Activated naive CD8-positive, alpha-beta T cell (primary cell): ENCODE measurements around the gene DACT2.

ENCODE experiments used
- H3K27ac Mint-ChIP-seq: one replicate; pipeline ENCODE4 v1.8.0; 2021; ENCODE audit warnings: mixed read lengths
- H3K27me3 Mint-ChIP-seq: one replicate; pipeline ENCODE4 v1.8.0; 2021; ENCODE audit warnings: mixed read lengths
- H3K36me3 Mint-ChIP-seq: one replicate; pipeline ENCODE4 v1.8.0; 2021; ENCODE audit warnings: mixed read lengths
- H3K4me1 Mint-ChIP-seq: one replicate; pipeline ENCODE4 v1.8.0; 2021; ENCODE audit warnings: low read depth, mixed read lengths
- H3K4me3 Mint-ChIP-seq: one replicate; pipeline ENCODE4 v1.8.0; 2021; ENCODE audit warnings: mild to moderate bottlenecking, mixed read lengths
- H3K9me3 Mint-ChIP-seq: one replicate; pipeline ENCODE4 v1.8.0; 2021; ENCODE audit warnings: low read depth, mixed read lengths

DACT2 gene

DNA sequence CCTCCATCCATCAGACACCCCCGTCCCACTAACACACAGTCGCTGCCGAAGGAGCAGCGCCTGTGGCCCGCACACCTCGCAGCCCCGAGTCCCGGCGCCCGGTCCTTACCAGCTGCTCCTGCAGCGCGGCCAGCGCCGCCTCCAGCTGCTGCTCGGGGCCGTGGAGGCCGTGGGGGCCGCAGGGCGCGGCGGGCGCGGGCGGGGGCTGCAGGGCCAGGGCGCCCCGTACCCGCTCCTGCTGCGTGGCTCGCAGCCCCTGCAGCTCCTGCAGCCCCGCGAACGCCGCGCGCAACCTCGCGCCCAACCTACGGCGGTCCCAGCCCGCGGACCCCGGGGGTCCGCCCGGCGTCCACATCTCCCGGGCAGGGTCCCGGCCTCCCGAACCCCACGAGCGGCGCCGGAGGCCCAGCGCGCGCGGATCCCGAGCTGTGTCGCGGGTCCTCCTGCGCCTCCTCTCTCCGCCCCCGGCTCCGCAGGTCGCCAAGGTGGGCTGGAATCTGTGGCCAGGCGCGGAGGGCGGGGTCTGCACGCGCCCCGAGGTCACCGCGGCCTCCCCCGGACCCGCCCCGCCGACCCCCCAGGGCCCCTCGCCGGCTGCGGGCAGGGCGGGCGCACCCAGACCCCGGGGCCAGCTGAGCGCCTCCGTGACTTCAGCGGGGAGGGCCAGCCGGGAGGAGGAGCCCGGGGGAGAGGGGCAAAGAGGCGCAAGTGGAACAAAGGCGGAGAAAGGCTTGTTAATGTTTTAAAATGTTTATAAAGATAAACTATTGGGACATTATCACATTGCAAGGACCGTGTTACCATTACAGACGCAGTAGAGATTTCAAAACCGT is at the start of gene DACT2:
Gene DACT2 (minus strand): TSS at position 499 of the 833 bp plus-strand sequence. CDS start 144 bp downstream, at position 355.
- Mint-ChIP-seq H3K4me3 (no peak within 1 kb of the TSS), H3K27me3 (peaks cover 26% of the 10 kb centered on the region), H3K36me3 (no peaks in the 10 kb centered on the region), H3K9me3 (peaks cover 4% of the 10 kb centered on the region), H3K4me1 (no peaks in the 10 kb centered on the region), H3K27ac (no peak within 1 kb of the TSS)

DNA sequence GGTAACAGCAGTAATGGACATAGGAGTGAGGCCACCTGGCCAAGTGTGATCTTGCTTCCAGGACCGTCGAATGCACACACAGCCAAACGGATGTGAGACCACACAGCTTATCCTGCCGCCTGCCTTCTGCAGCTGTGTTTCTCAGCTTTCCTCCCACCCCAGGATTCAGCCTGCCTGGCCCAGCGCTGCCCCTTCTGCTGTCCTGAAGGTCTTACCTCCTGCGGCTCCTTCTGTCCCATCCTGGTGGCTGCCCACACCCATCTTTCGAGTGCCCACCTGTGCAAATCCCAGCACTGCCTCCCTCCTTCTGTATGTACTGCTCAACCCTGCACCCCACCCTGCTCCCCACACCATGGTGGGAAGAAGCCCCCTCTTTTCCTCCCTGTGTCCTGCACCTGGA is 49.4 kb upstream of the DACT2 start:
- Mint-ChIP-seq H3K4me1 (peaks cover 4% of the 10 kb centered on the region), H3K36me3 (no peaks in the 10 kb centered on the region), H3K27ac (no peak overlapping the region), H3K4me3 (no peak overlapping the region), H3K27me3 (peaks cover 5% of the 10 kb centered on the region), H3K9me3 (no peaks in the 10 kb centered on the region)

DNA sequence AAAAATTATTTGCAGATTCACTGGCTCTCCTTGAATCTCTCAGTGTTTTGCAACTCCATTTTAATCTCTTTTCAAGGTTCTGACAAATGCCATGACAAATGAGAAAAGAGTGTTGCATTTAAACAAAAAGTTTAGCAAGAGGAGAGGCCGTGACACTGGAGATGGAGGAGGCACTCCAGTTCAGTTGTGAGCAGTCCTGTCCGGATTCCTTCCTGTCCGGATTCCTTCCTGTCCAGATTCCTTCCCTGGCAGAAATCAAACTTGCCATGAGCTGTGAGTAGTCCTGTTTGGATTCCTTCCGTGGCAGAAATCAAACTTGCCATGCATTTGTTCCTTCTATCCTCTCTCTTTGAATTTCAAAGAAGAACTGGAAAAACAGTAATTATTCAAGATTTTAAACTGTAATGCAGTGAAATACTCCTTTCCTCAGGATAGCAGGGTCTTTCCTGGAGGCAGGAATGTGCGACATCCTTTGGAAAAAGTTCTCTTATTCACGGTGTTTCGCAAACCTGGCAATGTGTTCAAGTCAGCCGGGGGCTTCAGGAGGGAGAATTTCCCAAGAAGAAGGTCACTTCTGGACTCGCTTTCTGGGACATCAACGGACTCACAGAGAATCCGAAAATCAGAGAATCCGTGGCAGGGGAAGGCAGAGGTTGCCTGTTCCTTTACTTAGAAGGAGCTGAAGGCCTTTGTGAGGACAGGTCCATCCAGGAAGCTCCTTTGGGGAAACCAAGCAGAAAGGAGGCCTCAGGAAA is 48.7 kb upstream of the DACT2 start:
- H3K4me1 Mint-ChIP-seq, result peaks cover 4% of the 10 kb centered on the region
- no peaks in the 10 kb centered on the region for H3K9me3 Mint-ChIP-seq
- no peaks in the 10 kb centered on the region for H3K36me3 Mint-ChIP-seq
- peaks cover 6% of the 10 kb centered on the region for H3K27me3 Mint-ChIP-seq
- no peak overlapping the region for H3K4me3 Mint-ChIP-seq
- H3K27ac Mint-ChIP-seq, result no peak overlapping the region

DNA sequence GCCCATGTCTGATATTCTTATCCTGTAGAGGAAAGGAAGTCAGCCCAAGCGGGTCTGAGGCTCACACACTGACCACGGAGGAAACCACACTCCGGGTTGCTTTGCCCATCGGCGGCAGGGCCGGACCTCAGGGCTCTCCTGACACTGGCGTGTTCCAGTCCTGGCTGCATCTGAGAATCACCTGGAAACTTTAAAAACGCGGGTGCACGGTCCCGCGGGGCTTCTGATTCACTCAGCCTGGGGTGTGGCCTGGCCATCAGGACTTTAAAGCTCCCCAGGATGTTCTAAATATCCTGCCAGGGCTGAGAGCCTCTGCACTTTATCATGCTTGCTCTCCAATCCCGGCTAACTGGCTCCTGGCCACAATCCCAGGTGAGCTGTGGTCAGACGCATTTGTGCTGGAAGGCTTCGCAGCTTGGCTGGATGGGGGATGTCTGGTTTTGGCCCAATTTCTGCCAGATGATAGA is 47.7 kb upstream of the DACT2 start:
- Mint-ChIP-seq H3K4me3 (no peak overlapping the region), H3K9me3 (no peaks in the 10 kb centered on the region), H3K4me1 (peaks cover 4% of the 10 kb centered on the region), H3K27me3 (peaks cover 9% of the 10 kb centered on the region), H3K36me3 (no peaks in the 10 kb centered on the region), H3K27ac (no peak overlapping the region)

DNA sequence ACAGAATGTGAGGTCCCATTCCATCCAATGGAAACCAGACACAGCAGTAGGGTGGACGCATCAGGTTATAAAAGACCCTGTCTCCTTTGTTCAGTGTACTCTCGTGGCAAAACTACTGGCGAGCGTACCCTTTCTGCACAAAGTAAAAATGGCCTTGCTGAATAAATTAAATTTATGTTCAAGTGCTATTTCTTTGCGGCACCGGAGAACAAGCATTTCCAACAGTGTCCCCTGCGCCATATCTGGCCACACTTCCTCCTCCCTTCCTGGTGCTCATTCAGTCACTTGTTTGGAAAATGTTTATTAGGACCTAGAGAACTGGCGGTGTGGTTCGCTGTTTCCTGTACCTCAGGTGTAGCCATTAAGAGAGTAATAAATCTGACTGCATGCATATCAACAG is 46.9 kb upstream of the DACT2 start:
- Mint-ChIP-seq H3K27ac (no peak overlapping the region), H3K36me3 (no peaks in the 10 kb centered on the region), H3K9me3 (no peaks in the 10 kb centered on the region), H3K4me1 (peaks cover 4% of the 10 kb centered on the region), H3K4me3 (no peak overlapping the region), H3K27me3 (peaks cover 9% of the 10 kb centered on the region)

GRCh38 chr6:168365422-168366165 is 46.0 kb upstream of the DACT2 start:
- Mint-ChIP-seq H3K27ac (no peak overlapping the region), H3K9me3 (no peaks in the 10 kb centered on the region), H3K4me1 (peaks cover 4% of the 10 kb centered on the region), H3K4me3 (no peak overlapping the region), H3K36me3 (no peaks in the 10 kb centered on the region), H3K27me3 (peaks cover 9% of the 10 kb centered on the region)

- H3K4me3 Mint-ChIP-seq, result no peak overlapping the region
- no peaks in the 10 kb centered on the region for H3K9me3 Mint-ChIP-seq
- H3K36me3 Mint-ChIP-seq, result no peaks in the 10 kb centered on the region
- H3K4me1 Mint-ChIP-seq, result peaks cover 3% of the 10 kb centered on the region
- no peak overlapping the region for H3K27ac Mint-ChIP-seq
- H3K27me3 Mint-ChIP-seq, result peaks cover 9% of the 10 kb centered on the region
Measured at GRCh38 chr6:168364793-168365421, 45.3 kb upstream of the DACT2 start.

DNA sequence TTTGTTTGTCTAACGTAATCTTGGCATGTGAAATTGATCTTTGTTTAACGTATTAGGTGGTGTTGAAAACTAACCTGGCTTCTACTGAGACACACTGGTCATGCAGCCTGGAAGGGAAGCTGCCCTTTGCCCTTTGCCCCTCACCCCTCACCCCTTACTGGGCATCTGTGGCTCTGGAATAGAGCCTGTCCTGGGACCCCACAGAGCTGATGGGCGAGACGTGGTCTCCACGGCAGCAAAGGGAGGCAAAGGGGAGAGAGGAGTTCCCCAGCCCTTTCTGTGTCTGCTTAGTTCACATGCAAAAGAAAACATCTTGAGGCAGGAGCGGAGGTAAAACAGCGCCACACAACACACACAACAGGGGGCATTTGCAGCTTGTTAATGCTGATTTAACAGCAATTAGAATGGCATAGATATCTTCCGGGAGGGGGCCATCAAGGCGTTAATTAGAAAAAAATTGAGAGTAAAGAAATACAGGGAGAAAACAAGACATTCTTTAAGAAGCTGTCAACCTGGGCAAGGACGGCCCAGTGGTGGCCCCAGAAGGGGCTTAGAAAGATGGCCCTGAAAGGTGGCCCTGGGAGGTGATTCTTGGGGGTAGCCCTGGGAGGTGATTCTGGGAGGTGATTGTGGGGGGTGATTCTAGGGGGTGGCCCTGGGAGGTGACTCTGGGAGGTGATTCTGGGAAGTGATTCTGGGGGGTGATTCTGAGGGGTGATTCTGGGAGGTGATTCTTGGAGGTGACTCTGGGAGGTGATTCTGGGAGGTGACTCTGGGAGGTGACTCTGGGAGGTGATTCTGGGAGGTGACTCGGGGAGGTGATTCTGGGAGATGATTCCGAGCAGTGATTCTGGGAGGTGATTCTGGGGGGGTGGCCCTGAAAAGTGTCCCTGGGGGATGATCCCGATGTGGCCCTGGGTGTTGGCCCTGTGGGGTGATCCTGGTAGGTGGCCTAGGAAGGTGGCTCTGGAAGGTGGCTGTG is 44.5 kb upstream of the DACT2 start:
- Mint-ChIP-seq H3K9me3 (no peaks in the 10 kb centered on the region), H3K4me1 (no peaks in the 10 kb centered on the region), H3K27me3 (peaks cover 11% of the 10 kb centered on the region), H3K36me3 (no peaks in the 10 kb centered on the region), H3K4me3 (no peak overlapping the region), H3K27ac (no peak overlapping the region)

GRCh38 chr6:168363302-168363701 is 43.7 kb upstream of the DACT2 start:
- Mint-ChIP-seq H3K36me3 (no peaks in the 10 kb centered on the region), H3K27me3 (peaks cover 11% of the 10 kb centered on the region), H3K9me3 (no peaks in the 10 kb centered on the region), H3K27ac (no peak overlapping the region), H3K4me3 (no peak overlapping the region), H3K4me1 (no peaks in the 10 kb centered on the region)

- peaks cover 8% of the 10 kb centered on the region for H3K27me3 Mint-ChIP-seq
- no peak overlapping the region for H3K4me3 Mint-ChIP-seq
- H3K27ac Mint-ChIP-seq, result no peak overlapping the region
- no peaks in the 10 kb centered on the region for H3K4me1 Mint-ChIP-seq
- H3K36me3 Mint-ChIP-seq, result no peaks in the 10 kb centered on the region
- H3K9me3 Mint-ChIP-seq, result no peaks in the 10 kb centered on the region
Measured at GRCh38 chr6:168362276-168362990, 42.9 kb upstream of the DACT2 start.

DNA sequence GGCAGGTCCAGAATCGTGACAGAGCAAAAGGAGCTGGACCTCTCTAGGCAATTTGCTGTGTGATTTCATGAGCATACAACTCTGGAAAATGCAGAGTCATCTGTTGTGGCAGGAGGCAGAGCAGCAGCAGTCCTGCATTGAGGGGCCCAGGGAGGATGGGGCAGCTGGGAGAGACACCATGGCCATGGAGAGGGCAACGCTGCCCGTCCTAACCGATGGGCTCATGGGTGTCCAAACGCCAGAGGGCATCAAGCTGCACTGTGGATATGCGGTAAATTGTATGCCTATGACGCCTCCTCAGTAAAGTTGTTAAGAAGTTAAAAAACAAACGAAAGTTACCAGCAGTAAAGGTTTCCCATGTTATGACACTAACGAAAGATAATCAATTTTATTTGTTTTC is 42.2 kb upstream of the DACT2 start:
- Mint-ChIP-seq H3K36me3 (no peaks in the 10 kb centered on the region), H3K4me1 (no peaks in the 10 kb centered on the region), H3K27me3 (peaks cover 8% of the 10 kb centered on the region), H3K9me3 (no peaks in the 10 kb centered on the region), H3K4me3 (no peak overlapping the region), H3K27ac (no peak overlapping the region)

GRCh38 chr6:168359794-168360193 is 40.2 kb upstream of the DACT2 start:
- no peak overlapping the region for H3K27ac Mint-ChIP-seq
- H3K4me3 Mint-ChIP-seq, result no peak overlapping the region
- H3K36me3 Mint-ChIP-seq, result no peaks in the 10 kb centered on the region
- H3K9me3 Mint-ChIP-seq, result no peaks in the 10 kb centered on the region
- no peaks in the 10 kb centered on the region for H3K4me1 Mint-ChIP-seq
- H3K27me3 Mint-ChIP-seq, result peaks cover 10% of the 10 kb centered on the region

- no peaks in the 10 kb centered on the region for H3K4me1 Mint-ChIP-seq
- H3K27me3 Mint-ChIP-seq, result peaks cover 7% of the 10 kb centered on the region
- no peaks in the 10 kb centered on the region for H3K36me3 Mint-ChIP-seq
- no peaks in the 10 kb centered on the region for H3K9me3 Mint-ChIP-seq
- H3K27ac Mint-ChIP-seq, result no peak overlapping the region
- no peak overlapping the region for H3K4me3 Mint-ChIP-seq
Measured at GRCh38 chr6:168358842-168359420, 39.4 kb upstream of the DACT2 start.
